Measurements from ENCODE around the gene ZSWIM5.
A peak's percentile ranks its signal among the peaks of the same experiment; 100 is the strongest.

ZSWIM5 gene

DNA sequence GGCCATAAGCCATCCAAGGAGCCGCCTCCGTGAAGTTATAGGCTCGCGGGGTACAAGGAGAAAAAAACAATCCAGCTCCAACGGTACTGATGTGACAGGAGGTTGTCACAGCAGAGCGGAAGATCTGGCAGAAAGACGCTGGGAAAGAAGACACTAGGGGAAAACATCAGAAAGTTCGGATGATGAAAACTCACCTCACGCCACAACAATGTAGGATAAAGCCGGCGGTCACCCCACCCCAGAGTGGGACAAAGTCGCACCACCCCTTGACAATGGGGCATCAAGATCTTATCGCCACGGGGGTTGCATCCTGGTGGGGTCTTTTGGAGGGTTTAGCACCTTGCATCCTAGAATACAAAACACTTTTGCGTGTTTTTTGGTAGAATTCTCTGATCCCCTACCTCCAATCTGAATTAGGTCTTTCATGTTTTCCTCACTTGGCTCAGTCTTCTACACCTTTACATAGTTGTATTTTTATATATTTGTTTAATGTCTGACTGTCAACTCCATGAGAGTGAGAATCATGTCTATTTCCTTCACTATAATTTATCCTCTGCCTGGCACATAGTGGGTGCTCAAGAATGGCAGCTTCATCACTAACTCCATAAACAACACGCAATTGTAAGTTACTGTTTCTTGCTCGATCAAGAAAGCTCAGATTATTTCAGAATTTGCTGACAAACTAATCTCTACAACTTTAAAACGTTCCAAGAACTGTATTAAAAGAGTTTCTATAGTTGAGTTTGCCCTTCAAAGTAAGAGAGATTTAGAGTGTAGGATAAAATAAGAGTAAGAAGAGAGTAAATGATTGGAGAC, 611 bp upstream of the ZSWIM5 start:
- no peaks in the 10 kb centered on the region for H3K36me3 ChIP-seq (replicated peaks)
- TF ChIP-seq, protein P1, sequence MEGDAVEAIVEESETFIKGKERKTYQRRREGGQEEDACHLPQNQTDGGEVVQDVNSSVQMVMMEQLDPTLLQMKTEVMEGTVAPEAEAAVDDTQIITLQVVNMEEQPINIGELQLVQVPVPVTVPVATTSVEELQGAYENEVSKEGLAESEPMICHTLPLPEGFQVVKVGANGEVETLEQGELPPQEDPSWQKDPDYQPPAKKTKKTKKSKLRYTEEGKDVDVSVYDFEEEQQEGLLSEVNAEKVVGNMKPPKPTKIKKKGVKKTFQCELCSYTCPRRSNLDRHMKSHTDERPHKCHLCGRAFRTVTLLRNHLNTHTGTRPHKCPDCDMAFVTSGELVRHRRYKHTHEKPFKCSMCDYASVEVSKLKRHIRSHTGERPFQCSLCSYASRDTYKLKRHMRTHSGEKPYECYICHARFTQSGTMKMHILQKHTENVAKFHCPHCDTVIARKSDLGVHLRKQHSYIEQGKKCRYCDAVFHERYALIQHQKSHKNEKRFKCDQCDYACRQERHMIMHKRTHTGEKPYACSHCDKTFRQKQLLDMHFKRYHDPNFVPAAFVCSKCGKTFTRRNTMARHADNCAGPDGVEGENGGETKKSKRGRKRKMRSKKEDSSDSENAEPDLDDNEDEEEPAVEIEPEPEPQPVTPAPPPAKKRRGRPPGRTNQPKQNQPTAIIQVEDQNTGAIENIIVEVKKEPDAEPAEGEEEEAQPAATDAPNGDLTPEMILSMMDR (IDR thresholded peaks at IDR 0.05; ENCODE audit: low read depth, low read length, missing control alignments): no peak
- H3K4me3 ChIP-seq (ENCODE audit: low read depth, low read length): peak overlapping the region; percentile 66
- no peak for DNase-seq
- no peaks in the 10 kb centered on the region for H3K27me3 ChIP-seq (replicated peaks)
- no peak overlapping the region for H3K27ac ChIP-seq
- in situ Hi-C loops (cut with HindIII; ENCODE audit: low pct_ligation_motif_present, low sequenced_read_pairs): no loop called here

DNA sequence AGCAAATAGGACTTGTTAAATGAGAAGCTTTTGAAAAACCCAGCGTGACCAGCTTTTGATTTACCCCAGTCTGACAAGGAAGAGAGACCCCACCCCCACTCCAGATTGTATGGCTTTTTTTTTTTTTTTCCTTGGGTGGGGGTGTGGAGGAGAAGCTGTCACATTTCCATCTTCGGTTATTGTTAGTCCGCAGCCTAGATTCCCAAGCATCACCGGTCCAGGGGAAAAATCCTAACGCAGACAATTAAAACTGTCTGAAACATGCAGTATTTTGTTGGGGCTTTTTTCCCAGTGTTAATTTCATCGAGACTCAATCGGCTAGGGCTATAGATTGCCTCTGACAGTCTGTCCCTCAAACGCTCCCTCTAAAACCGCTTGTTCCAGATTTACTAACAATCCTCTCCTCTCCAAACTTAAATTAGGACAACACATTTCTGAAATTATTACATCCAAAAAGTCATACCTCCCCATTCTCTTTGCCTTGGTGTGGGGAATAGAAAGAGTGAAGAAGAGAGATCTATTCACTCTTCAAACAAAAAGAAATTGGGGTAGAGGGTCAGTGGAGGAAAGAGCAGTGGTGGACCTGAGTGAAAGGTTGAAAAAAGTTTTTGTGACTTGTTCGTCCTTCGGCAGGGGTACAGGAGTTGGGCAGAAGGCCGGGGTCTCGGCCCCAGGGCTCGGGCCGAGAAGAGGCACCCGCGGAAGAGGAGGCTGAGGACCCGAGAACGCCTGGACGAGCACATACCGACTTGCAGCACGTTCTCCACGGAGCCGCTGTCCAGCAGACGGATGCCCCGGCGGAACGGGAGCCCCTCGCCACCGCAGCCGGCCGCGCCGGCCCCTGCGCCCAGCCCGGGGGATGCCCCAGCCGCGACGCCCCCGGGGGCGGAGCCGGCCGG, 1.1 kb downstream of the ZSWIM5 start:
- Histone ChIP-seq H3K4me3 (ENCODE audit: low read depth, low read length) (peak overlapping the region; percentile 41), H3K27me3 (replicated peaks) (no peaks in the 10 kb centered on the region), H3K27ac (no peak overlapping the region), H3K36me3 (replicated peaks) (no peaks in the 10 kb centered on the region)
- peak; percentile 24 for DNase-seq
- in situ Hi-C loops (cut with HindIII; ENCODE audit: low pct_ligation_motif_present, low sequenced_read_pairs): no loop called here
- TF ChIP-seq, protein P1 (IDR thresholded peaks at IDR 0.05; ENCODE audit: low read depth, low read length, missing control alignments): no peak

DNA sequence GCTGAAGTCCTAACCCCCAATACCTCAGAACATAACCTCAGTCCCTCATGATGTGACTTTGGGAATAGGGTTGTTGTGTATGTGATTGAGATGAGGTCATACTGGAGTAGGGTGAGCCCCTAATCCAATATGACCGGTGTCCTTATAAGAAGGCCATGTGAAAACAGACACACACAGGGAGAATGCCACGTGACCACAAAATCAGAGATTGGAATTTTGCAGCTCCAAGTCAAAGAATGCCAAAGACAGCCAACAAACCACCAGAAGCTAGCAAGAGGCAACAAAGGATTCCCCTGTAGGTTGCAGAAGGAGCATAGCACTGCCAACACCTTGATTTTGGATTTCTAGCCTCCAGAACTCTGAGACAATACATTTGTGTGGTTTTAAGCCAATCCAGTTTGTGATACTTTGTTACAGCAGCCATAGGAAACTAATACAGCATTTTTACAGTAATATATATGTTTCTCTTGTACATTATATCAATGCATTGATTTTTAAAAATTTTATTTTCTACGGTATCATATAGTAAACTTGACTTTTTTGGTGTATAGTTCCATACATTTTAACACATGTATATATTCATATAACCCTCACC, 5.4 kb downstream of the ZSWIM5 start:
- no peaks in the 10 kb centered on the region for H3K36me3 ChIP-seq (replicated peaks)
- no peak overlapping the region for H3K4me3 ChIP-seq (ENCODE audit: low read depth, low read length)
- peak; percentile 27 for DNase-seq
- TF ChIP-seq, protein P1 (IDR thresholded peaks at IDR 0.05; ENCODE audit: low read depth, low read length, missing control alignments): no peak
- H3K27ac ChIP-seq: no peak overlapping the region
- H3K27me3 ChIP-seq (replicated peaks): no peaks in the 10 kb centered on the region
- in situ Hi-C loops (cut with HindIII; ENCODE audit: low pct_ligation_motif_present, low sequenced_read_pairs): no loop called here

DNA sequence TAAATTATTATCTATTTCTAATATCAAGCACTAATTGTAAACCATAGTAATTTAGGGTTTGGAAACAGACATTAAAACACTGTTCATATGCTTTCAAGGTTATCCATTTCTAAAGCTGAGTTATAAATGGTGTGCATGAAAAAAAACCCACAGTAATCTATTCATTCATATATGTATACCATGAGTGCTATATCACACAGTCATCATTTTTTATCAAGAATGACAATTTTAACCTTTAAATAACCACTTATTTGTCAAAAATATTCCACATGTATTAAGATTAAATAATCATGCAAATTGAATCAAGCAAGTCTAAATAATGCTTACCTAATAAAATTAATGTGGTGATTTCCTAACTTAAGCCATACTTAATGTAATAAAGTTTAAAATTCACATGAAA, 6.0 kb downstream of the ZSWIM5 start:
- Histone ChIP-seq H3K36me3 (replicated peaks) (no peaks in the 10 kb centered on the region), H3K27ac (no peak overlapping the region), H3K27me3 (replicated peaks) (no peaks in the 10 kb centered on the region), H3K4me3 (ENCODE audit: low read depth, low read length) (no peak overlapping the region)
- in situ Hi-C loops (cut with HindIII; ENCODE audit: low pct_ligation_motif_present, low sequenced_read_pairs): no loop called here
- no peak for DNase-seq
- TF ChIP-seq, protein P1 (IDR thresholded peaks at IDR 0.05; ENCODE audit: low read depth, low read length, missing control alignments): no peak

DNA sequence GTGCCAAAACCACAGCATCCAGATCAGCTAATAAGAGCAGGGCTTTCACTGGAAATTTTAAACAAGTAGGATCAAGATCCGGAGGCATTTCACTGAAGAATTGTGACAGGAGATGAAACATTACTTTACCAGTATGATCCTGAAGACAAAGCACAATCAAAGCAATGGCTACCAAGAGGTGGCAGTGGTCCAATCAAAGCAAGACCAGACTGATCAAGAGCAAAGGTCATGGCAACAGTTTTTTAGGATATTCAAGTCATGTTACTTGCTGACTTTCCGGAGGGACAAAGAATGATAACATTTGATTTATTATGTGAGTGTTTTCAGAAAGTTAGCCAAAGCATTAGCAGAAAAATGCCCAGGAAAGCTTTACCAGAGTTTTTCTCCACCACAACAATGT, 8.2 kb downstream of the ZSWIM5 start:
- Histone ChIP-seq H3K36me3 (replicated peaks) (no peaks in the 10 kb centered on the region), H3K27ac (no peak overlapping the region), H3K27me3 (replicated peaks) (no peaks in the 10 kb centered on the region), H3K4me3 (ENCODE audit: low read depth, low read length) (no peak overlapping the region)
- TF ChIP-seq, protein P1 (IDR thresholded peaks at IDR 0.05; ENCODE audit: low read depth, low read length, missing control alignments): no peak
- in situ Hi-C loops (cut with HindIII; ENCODE audit: low pct_ligation_motif_present, low sequenced_read_pairs): no loop called here
- no peak for DNase-seq

Data from brain microvascular endothelial cell (primary cell).